GM12878 (cell line): ENCODE measurements around the gene MYO6. TPM values are rescaled to one million over a fixed set of nuclear protein-coding genes. Genes with fewer than 3 reads are reported as not detected.

Experiments
- ATAC-seq: fragments of 200-7000 bp; cut with Tn5 transposase; 3 replicates; pipeline ENCODE4 v1.9.1; 2020; ENCODE audit warnings: mild to moderate bottlenecking, moderate library complexity
- BruUV-seq: library from RNA; stranded (reverse); fragments of 400-500 nt; replicated peaks from 2 replicates; lab custom pipeline; 2021; lab: Mats Ljungman, UMichigan
- CTCF ChIA-PET: fragments of 300-600 bp; sonication (Branson Sonifier 250); formaldehyde crosslinking; extraction: SDS; loops from one replicate; lab custom pipeline; 2021; ENCODE audit warnings: inconsistent platforms; lab: Yijun Ruan, JAX
- POLR2A ChIA-PET: fragments of 350-600 bp; formaldehyde crosslinking; extraction: SDS; loops from one replicate; lab custom pipeline; 2021; ENCODE audit warnings: inconsistent platforms; lab: Charles Lee
- RAD21 ChIA-PET: fragments of 300-600 bp; sonication (Branson Sonifier 250); formaldehyde crosslinking; loops from one replicate; lab custom pipeline; 2023; ENCODE audit warnings: antibody characterized with exemption; ENCODE audit not compliant: unreplicated experiment; lab: Charles Lee
- SMC1A ChIA-PET: fragments of 300-600 bp; sonication (Branson Sonifier 250); formaldehyde crosslinking; loops from one replicate; lab custom pipeline; 2023; ENCODE audit not compliant: unreplicated experiment, uncharacterized antibody; lab: Charles Lee
- DNase-seq: peaks from one replicate; pipeline ENCODE4 v3.0.0-alpha.2; 2011; ENCODE audit warnings: low read depth, low spot score
- FAIRE-seq: peaks from 3 replicates; lab custom pipeline; 2011; peaks lifted over from hg19 to GRCh38; lab: Jason Lieb, UNC
- H2AFZ ChIP-seq: 2 replicates; pipeline ENCODE4 v1.6.0; 2011; ENCODE audit warnings: low read depth, low read length, control low read depth; ENCODE audit not compliant: control insufficient read depth
- H3K27ac ChIP-seq: 2 replicates; pipeline ENCODE4 v1.5.1; 2011; ENCODE audit warnings: control low read depth; ENCODE audit not compliant: control insufficient read depth, insufficient read depth
- H3K27me3 ChIP-seq, 2 experiments: replicated peaks in 1 of 2; 2 replicates each; pipeline versions ENCODE4 v1.6.0 to v1.6.1; 2011; ENCODE audit warnings: low read length in 1 of 2; ENCODE audit not compliant: control insufficient read depth in 2 of 2, insufficient read depth in 2 of 2
- H3K36me3 ChIP-seq, 2 experiments: 2 replicates each; pipeline ENCODE4 v1.5.1; 2011; ENCODE audit warnings: low read length in 1 of 2; ENCODE audit not compliant: control insufficient read depth in 2 of 2, insufficient read depth in 2 of 2
- H3K4me1 ChIP-seq: 2 replicates; pipeline ENCODE4 v1.6.1; 2011; ENCODE audit warnings: mild to moderate bottlenecking, low read length, moderate library complexity, mixed read lengths; ENCODE audit not compliant: control insufficient read depth, insufficient read depth
- H3K4me2 ChIP-seq: 2 replicates; pipeline ENCODE4 v1.6.0; 2011; ENCODE audit warnings: control low read depth; ENCODE audit not compliant: control insufficient read depth, insufficient read depth
- H3K4me3 ChIP-seq: fragments of 200-600 bp; sonication (generic); 2 replicates; pipeline ENCODE4 v1.5.1; 2016
- H3K79me2 ChIP-seq: 2 replicates; pipeline ENCODE4 v1.6.0; 2011; ENCODE audit warnings: low read length; ENCODE audit not compliant: control insufficient read depth, insufficient read depth
- H3K9ac ChIP-seq: 2 replicates; pipeline ENCODE4 v1.8.0; 2011; ENCODE audit warnings: low read length, control low read depth, mixed read lengths; ENCODE audit not compliant: control insufficient read depth, insufficient read depth
- H3K9me3 ChIP-seq: replicated peaks from 3 replicates; pipeline ENCODE4 v1.5.1; 2011; ENCODE audit warnings: mild to moderate bottlenecking, low read length; ENCODE audit not compliant: control insufficient read depth, insufficient read depth
- H4K20me1 ChIP-seq: 2 replicates; pipeline ENCODE4 v1.6.0; 2011; ENCODE audit not compliant: control insufficient read depth, insufficient read depth
- ASH2L ChIP-seq: fragments of 300-600, 200-600 bp; sonication (generic); IDR thresholded peaks from 2 replicates; pipeline ENCODE4 v1.6.1; 2017; ENCODE audit warnings: low read depth, mild to moderate bottlenecking, borderline replicate concordance
- BCL11A ChIP-seq: IDR thresholded peaks from 2 replicates; pipeline ENCODE4 v1.6.1; 2011; ENCODE audit warnings: low read depth, low read length
- CBFB ChIP-seq: IDR thresholded peaks from 2 replicates; pipeline ENCODE4 v1.6.1; 2016; ENCODE audit warnings: antibody characterized with exemption, low read depth
- CBX3 ChIP-seq: fragments of 200-600 bp; sonication (generic); IDR thresholded peaks from 2 replicates; pipeline ENCODE4 v1.6.1; 2016; ENCODE audit warnings: low read depth, borderline replicate concordance
- CBX5 ChIP-seq: sonication (generic); IDR thresholded peaks from 2 replicates; pipeline ENCODE4 v1.6.1; 2016; ENCODE audit warnings: low read depth, moderate library complexity, mild to moderate bottlenecking, inconsistent platforms
- HDAC2 ChIP-seq: fragments of 200-600 bp; sonication (generic); IDR thresholded peaks from 2 replicates; pipeline ENCODE4 v1.6.1; 2017
- IKZF1 ChIP-seq: fragments of 450-650 bp; conservative IDR thresholded peaks from 2 replicates; pipeline ENCODE4 v1.6.1; 2017; ENCODE audit warnings: antibody characterized with exemption, mild to moderate bottlenecking
- KAT2A ChIP-seq: conservative IDR thresholded peaks from 2 replicates; pipeline ENCODE4 v1.6.1; 2011; ENCODE audit warnings: low read depth, low read length; ENCODE audit not compliant: control insufficient read depth
- MEF2A ChIP-seq: IDR thresholded peaks from 2 replicates; pipeline ENCODE4 v1.6.1; 2011; ENCODE audit warnings: low read depth, mild to moderate bottlenecking, low read length, moderate library complexity; ENCODE audit not compliant: insufficient read depth
- MTA3 ChIP-seq: IDR thresholded peaks from 2 replicates; pipeline ENCODE4 v1.6.1; 2012; ENCODE audit warnings: low read length, inconsistent platforms, borderline replicate concordance
- POLR2A ChIP-seq: IDR thresholded peaks from 2 replicates; pipeline ENCODE4 v1.6.1; 2011; ENCODE audit warnings: low read depth, mild to moderate bottlenecking, low read length
- RAD51 ChIP-seq: fragments of 450-650 bp; IDR thresholded peaks from 2 replicates; pipeline ENCODE4 v1.6.1; 2016; ENCODE audit warnings: moderate library complexity, mild to moderate bottlenecking, inconsistent platforms
- SIX5 ChIP-seq: IDR thresholded peaks from 2 replicates; pipeline ENCODE4 v1.6.1; 2011; ENCODE audit warnings: mild to moderate bottlenecking, low read depth, low read length, moderate library complexity; ENCODE audit not compliant: severe bottlenecking
- SP1 ChIP-seq: IDR thresholded peaks from one replicate; pipeline ENCODE4 v1.6.1; 2011; ENCODE audit warnings: low read depth, low read length
- TCF12 ChIP-seq: IDR thresholded peaks from 2 replicates; pipeline ENCODE4 v1.6.1; 2011; ENCODE audit warnings: low read depth, mild to moderate bottlenecking, low read length
- ZNF217 ChIP-seq: fragments of 450-650 bp; IDR thresholded peaks from 2 replicates; pipeline ENCODE4 v1.6.1; 2017; ENCODE audit warnings: antibody characterized with exemption, mild to moderate bottlenecking
- ZNF274 ChIP-seq: IDR thresholded peaks from one replicate; pipeline ENCODE4 v1.8.0; 2011; ENCODE audit not compliant: insufficient read length, insufficient read depth
- ZNF384 ChIP-seq: IDR thresholded peaks from 2 replicates; pipeline ENCODE4 v1.6.1; 2012; ENCODE audit warnings: low read depth, mild to moderate bottlenecking, low read length, improper control_type of control experiment, borderline replicate concordance
- ZSCAN29 ChIP-seq: fragments of 450-650 bp; IDR thresholded peaks from 2 replicates; pipeline ENCODE4 v1.6.1; 2017; ENCODE audit warnings: mild to moderate bottlenecking, moderate library complexity
- WGBS: methylation state at CpG from one replicate; pipeline ENCODE4 v1.1.6; 2016; ENCODE audit warnings: low lambda C conversion rate; ENCODE audit not compliant: insufficient replicate concordance, insufficient coverage; ENCODE audit errors: missing lambda C conversion rate; 5-methylcytosine and 5-hydroxymethylcytosine counted together
- in situ Hi-C: fragments of 300-500 bp; cut with MboI; formaldehyde crosslinking; loops from 9 replicates; pipeline ENCODE4 v1.14.3; 2018; ENCODE audit warnings: mixed read lengths
- intact Hi-C: fragments of 100-400 bp; cut with micrococcal nuclease; formaldehyde crosslinking; loops from one replicate; pipeline ENCODE4 v1.14.2; 2022; ENCODE audit not compliant: unreplicated experiment
- polyA plus RNA-seq, 11 experiments: library from polyadenylated mRNA; depleted of rRNA in 4 of 11; unstranded in 6 of 11; stranded (reverse) in 5 of 11; fragments of >200 nt; fragmentation: Nextera tagmentation in 4 of 11; fragmentation: Illumina TruSeq in 1 of 11; extraction: Ambion mirVana in 4 of 11; extraction: Trizol in 1 of 11; gene quantifications; 1 replicate in 1 of 11; 2 replicates in 10 of 11; pipeline versions ENCODE4 v1.2.1 to v1.2.3, GENCODE V29; 2011 to 2016; ENCODE audit warnings: inconsistent platforms in 2 of 11, missing spikeins in 2 of 11, low read depth in 1 of 11
- total RNA-seq, 4 experiments: library from RNA; depleted of rRNA in 3 of 4; stranded (reverse); fragments of >200 nt in 3 of 4; fragmentation: Illumina TruSeq in 1 of 4; extraction: Trizol in 1 of 4; gene quantifications; 2 replicates each; pipeline versions ENCODE4 v1.2.1 to v1.2.3, GENCODE V29; 2013 to 2021
- TF ChIP-seq, protein P1 (sequence below): fragments of 450-650 bp; IDR thresholded peaks from 2 replicates; pipeline ENCODE4 v1.6.1; 2017; ENCODE audit warnings: mild to moderate bottlenecking, moderate library complexity

Gene MYO6
- total and polyA plus RNA-seq, 10 of the 15 experiments (the other 5 are each of a cell fraction or from before 2014, with no cell fraction given) = 7.9 to 30.4 (median 16.8) TPM

DNA sequence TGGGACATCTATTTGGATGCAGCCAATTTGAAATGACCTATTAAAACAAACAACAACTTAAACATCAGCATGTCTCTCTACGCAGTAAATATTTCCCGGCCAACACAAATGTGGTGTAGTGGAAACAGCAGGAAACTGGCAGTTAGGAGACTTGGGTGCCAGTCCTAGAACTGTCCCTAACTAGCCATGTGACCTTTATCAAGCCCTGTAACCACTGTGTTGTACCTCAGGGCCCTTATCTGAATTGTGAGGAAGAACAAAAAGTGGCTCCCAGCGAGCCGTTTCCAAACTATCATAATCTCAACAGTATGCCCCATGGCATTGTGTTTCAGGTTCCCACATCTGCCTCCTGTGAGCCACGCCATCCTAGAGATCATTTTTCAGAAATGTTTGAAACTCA is 198.9 kb downstream of the MYO6 start:
- intact Hi-C loops = no loop called here
- ChIA-PET POLR2A (no interaction called here), SMC1A (interaction anchor here (2.3 kb wide), 1 partner anchor 12 kb away, joined by 19 read pairs; no protein-coding TSS in a partner anchor), CTCF (interaction anchor here (8.0 kb wide), 1 partner anchor 14 kb away, joined by 62 read pairs; no protein-coding TSS in a partner anchor), RAD21 (no interaction called here)
- ATAC-seq (no peak), FAIRE-seq (no peak), DNase-seq (no peak)
- TF ChIP-seq SIX5 = no peak
- TF ChIP-seq ZNF274 = no peak
- no peak for TF ChIP-seq SP1
- no peak for TF ChIP-seq TCF12
- TF ChIP-seq RAD51 = no peak
- TF ChIP-seq BCL11A = no peak
- no peak for TF ChIP-seq IKZF1
- TF ChIP-seq ASH2L = no peak
- no peak for TF ChIP-seq POLR2A
- no peak for TF ChIP-seq HDAC2
- no peak for TF ChIP-seq MTA3
- TF ChIP-seq KAT2A = no peak
- TF ChIP-seq CBX3 = no peak
- TF ChIP-seq MEF2A = no peak
- TF ChIP-seq CBX5 = no peak
- TF ChIP-seq ZNF384 = no peak
- TF ChIP-seq CBFB = no peak
- no peak for TF ChIP-seq ZSCAN29
- no peak for TF ChIP-seq ZNF217
- TF ChIP-seq, protein P1, sequence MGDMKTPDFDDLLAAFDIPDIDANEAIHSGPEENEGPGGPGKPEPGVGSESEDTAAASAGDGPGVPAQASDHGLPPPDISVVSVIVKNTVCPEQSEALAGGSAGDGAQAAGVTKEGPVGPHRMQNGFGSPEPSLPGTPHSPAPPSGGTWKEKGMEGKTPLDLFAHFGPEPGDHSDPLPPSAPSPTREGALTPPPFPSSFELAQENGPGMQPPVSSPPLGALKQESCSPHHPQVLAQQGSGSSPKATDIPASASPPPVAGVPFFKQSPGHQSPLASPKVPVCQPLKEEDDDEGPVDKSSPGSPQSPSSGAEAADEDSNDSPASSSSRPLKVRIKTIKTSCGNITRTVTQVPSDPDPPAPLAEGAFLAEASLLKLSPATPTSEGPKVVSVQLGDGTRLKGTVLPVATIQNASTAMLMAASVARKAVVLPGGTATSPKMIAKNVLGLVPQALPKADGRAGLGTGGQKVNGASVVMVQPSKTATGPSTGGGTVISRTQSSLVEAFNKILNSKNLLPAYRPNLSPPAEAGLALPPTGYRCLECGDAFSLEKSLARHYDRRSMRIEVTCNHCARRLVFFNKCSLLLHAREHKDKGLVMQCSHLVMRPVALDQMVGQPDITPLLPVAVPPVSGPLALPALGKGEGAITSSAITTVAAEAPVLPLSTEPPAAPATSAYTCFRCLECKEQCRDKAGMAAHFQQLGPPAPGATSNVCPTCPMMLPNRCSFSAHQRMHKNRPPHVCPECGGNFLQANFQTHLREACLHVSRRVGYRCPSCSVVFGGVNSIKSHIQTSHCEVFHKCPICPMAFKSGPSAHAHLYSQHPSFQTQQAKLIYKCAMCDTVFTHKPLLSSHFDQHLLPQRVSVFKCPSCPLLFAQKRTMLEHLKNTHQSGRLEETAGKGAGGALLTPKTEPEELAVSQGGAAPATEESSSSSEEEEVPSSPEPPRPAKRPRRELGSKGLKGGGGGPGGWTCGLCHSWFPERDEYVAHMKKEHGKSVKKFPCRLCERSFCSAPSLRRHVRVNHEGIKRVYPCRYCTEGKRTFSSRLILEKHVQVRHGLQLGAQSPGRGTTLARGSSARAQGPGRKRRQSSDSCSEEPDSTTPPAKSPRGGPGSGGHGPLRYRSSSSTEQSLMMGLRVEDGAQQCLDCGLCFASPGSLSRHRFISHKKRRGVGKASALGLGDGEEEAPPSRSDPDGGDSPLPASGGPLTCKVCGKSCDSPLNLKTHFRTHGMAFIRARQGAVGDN = no peak
- no peaks in the 10 kb centered on the region; the same call in 1 of the 2 replicates for H3K4me1 ChIP-seq
- WGBS = 33% methylated on average over 5 of the region's 5 CpGs
- no peak overlapping the region for H3K4me2 ChIP-seq
- H3K9me3 ChIP-seq = no peaks in the 10 kb centered on the region
- H4K20me1 ChIP-seq = no peaks in the 10 kb centered on the region
- no peak overlapping the region for H3K27ac ChIP-seq
- no peak overlapping the region for H2AFZ ChIP-seq
- in situ Hi-C loops = loop anchor here (25.0 kb wide), 1 partner anchor 914 kb away; no protein-coding TSS in a partner anchor
- H3K79me2 ChIP-seq = no peaks in the 10 kb centered on the region
- H3K9ac ChIP-seq = no peak overlapping the region
- H3K27me3 ChIP-seq = no peaks in the 10 kb centered on the region
- H3K36me3 ChIP-seq = no peaks in the 10 kb centered on the region
- H3K4me3 ChIP-seq = no peak overlapping the region
- BruUV-seq = no TSS peak
